Suprapubic skin (tissue), 4 donors: ENCODE data around the gene ACER3. TPM values are rescaled to one million over a fixed set of nuclear protein-coding genes. Genes with fewer than 3 reads are reported as not detected.

Experiments used
- DNase-seq, 2 donors: peaks; one replicate each; pipeline ENCODE4 v3.0.0-alpha.2; 2019; ENCODE audit warnings: low spot score in 2 of 2
- H3K27ac ChIP-seq: fragments of 200-600 bp; sonication (generic); one replicate; pipeline ENCODE4 v1.5.1; 2019
- H3K27me3 ChIP-seq: fragments of 200-600 bp; sonication (generic); one replicate; pipeline ENCODE4 v1.5.1; 2019
- H3K36me3 ChIP-seq: fragments of 200-600 bp; sonication (generic); one replicate; pipeline ENCODE4 v1.5.1; 2019
- H3K4me1 ChIP-seq: fragments of 200-600 bp; sonication (generic); one replicate; pipeline ENCODE4 v1.5.1; 2019
- H3K4me3 ChIP-seq: fragments of 200-600 bp; sonication (generic); one replicate; pipeline ENCODE4 v1.5.1; 2019; ENCODE audit warnings: mild to moderate bottlenecking
- H3K9me3 ChIP-seq: fragments of 200-600 bp; sonication (generic); one replicate; pipeline ENCODE4 v1.5.1; 2019
- CTCF ChIP-seq, 2 donors: fragments of 200-600 bp in 1 of 2; fragments of 450-650 bp in 1 of 2; sonication (generic) in 1 of 2; IDR thresholded peaks; one replicate each; pipeline ENCODE4 v1.5.1; 2016 to 2019; ENCODE audit warnings: antibody characterized with exemption in 2 of 2, mild to moderate bottlenecking in 1 of 2, moderate library complexity in 1 of 2
- EP300 ChIP-seq: sonication (generic); formaldehyde crosslinking; IDR thresholded peaks from one replicate; pipeline ENCODE4 v1.6.1; 2017; ENCODE audit warnings: antibody characterized with exemption
- POLR2A ChIP-seq, 2 donors: fragments of 450-650 bp; IDR thresholded peaks; one replicate each; pipeline ENCODE4 v1.6.1; 2017; ENCODE audit warnings: antibody characterized with exemption in 2 of 2, mild to moderate bottlenecking in 2 of 2, moderate library complexity in 2 of 2
- POLR2AphosphoS5 ChIP-seq, 3 donors: sonication (generic); formaldehyde crosslinking; IDR thresholded peaks; one replicate each; pipeline ENCODE4 v1.6.1; 2017; ENCODE audit warnings: antibody characterized with exemption in 3 of 3
- WGBS: methylation state at CpG from one replicate; pipeline ENCODE4 v1.1.5; 2018; 5-methylcytosine and 5-hydroxymethylcytosine counted together
- total RNA-seq, 4 donors: library from RNA; depleted of rRNA; stranded (reverse); fragments of >200 nt; gene quantifications; one replicate each; pipeline ENCODE4 v1.1.0, GENCODE V29; 2016

ACER3 gene
- total RNA-seq, 4 donors from 2014 or later: 8.9 to 10.1 (median 9.5) TPM

GRCh38 chr11:77027275-77027674 is 166.6 kb downstream of the ACER3 start:
- H3K36me3 ChIP-seq: peaks cover under 1% of the 10 kb centered on the region
- TF ChIP-seq POLR2A (IDR thresholded peaks at IDR 0.05) (no peak), POLR2AphosphoS5 (IDR thresholded peaks at IDR 0.05) (no peak), CTCF (IDR thresholded peaks at IDR 0.05) (no peak), EP300 (no peak)
- 90% methylated on average over 1 of the region's 1 CpG for WGBS
- H3K27ac ChIP-seq: no peak overlapping the region
- no peak overlapping the region for H3K4me3 ChIP-seq
- H3K27me3 ChIP-seq: peaks cover 13% of the 10 kb centered on the region
- DNase-seq: no peak
- no peaks in the 10 kb centered on the region for H3K9me3 ChIP-seq
- no peaks in the 10 kb centered on the region for H3K4me1 ChIP-seq

GRCh38 chr11:77029829-77030228 is 169.1 kb downstream of the ACER3 start:
- Histone ChIP-seq H3K27me3 (peaks cover 13% of the 10 kb centered on the region), H3K4me1 (no peaks in the 10 kb centered on the region), H3K9me3 (no peaks in the 10 kb centered on the region), H3K4me3 (no peak overlapping the region), H3K36me3 (no peaks in the 10 kb centered on the region), H3K27ac (no peak overlapping the region)
- TF ChIP-seq POLR2AphosphoS5 (IDR thresholded peaks at IDR 0.05) (no peak), CTCF (IDR thresholded peaks at IDR 0.05) (no peak), POLR2A (IDR thresholded peaks at IDR 0.05) (no peak), EP300 (no peak)
- DNase-seq: no peak
- 51% methylated on average over 7 of the region's 7 CpGs for WGBS

- WGBS: 69% methylated on average over 12 of the region's 12 CpGs
- TF ChIP-seq EP300 (no peak), CTCF (IDR thresholded peaks at IDR 0.05) (no peak), POLR2AphosphoS5 (IDR thresholded peaks at IDR 0.05) (no peak), POLR2A (IDR thresholded peaks at IDR 0.05) (no peak)
- DNase-seq: no peak
- peaks cover 13% of the 10 kb centered on the region for H3K27me3 ChIP-seq
- H3K27ac ChIP-seq: no peak overlapping the region
- no peaks in the 10 kb centered on the region for H3K9me3 ChIP-seq
- H3K36me3 ChIP-seq: no peaks in the 10 kb centered on the region
- no peak overlapping the region for H3K4me3 ChIP-seq
- peaks cover 4% of the 10 kb centered on the region for H3K4me1 ChIP-seq
Measured at GRCh38 chr11:77030834-77031414, 170.2 kb downstream of the ACER3 start.

GRCh38 chr11:77031599-77031998 is 170.9 kb downstream of the ACER3 start:
- Histone ChIP-seq H3K27me3 (peaks cover 13% of the 10 kb centered on the region), H3K36me3 (no peaks in the 10 kb centered on the region), H3K9me3 (no peaks in the 10 kb centered on the region), H3K27ac (no peak overlapping the region), H3K4me1 (peaks cover 4% of the 10 kb centered on the region), H3K4me3 (no peak overlapping the region)
- TF ChIP-seq POLR2AphosphoS5 (IDR thresholded peaks at IDR 0.05) (no peak), CTCF (IDR thresholded peaks at IDR 0.05) (no peak)
- DNase-seq: no peak
- 86% methylated on average over 3 of the region's 3 CpGs for WGBS

GRCh38 chr11:77035039-77035438 is 174.3 kb downstream of the ACER3 start:
- DNase-seq: no peak
- H3K4me3 ChIP-seq: no peak overlapping the region
- no peak overlapping the region for H3K27ac ChIP-seq
- peaks cover 42% of the 10 kb centered on the region for H3K27me3 ChIP-seq
- 73% methylated on average over 2 of the region's 2 CpGs for WGBS
- H3K36me3 ChIP-seq: no peaks in the 10 kb centered on the region
- TF ChIP-seq EP300: no peak
- TF ChIP-seq POLR2A (IDR thresholded peaks at IDR 0.05): no peak
- TF ChIP-seq POLR2AphosphoS5 (IDR thresholded peaks at IDR 0.05): no peak
- no peak for TF ChIP-seq CTCF (IDR thresholded peaks at IDR 0.05)
- no peaks in the 10 kb centered on the region for H3K9me3 ChIP-seq
- peaks cover 14% of the 10 kb centered on the region for H3K4me1 ChIP-seq
